CD14-positive monocyte (primary cell): ENCODE results near the gene ATP5MK. TPM values are rescaled to one million over a fixed set of nuclear protein-coding genes. Genes with fewer than 3 reads are reported as not detected.

Experiments
- DNase-seq, 3 donors: peaks; one replicate each; pipeline ENCODE4 v3.0.0-alpha.2; 2011 to 2022
- H2AFZ ChIP-seq: 2 replicates; pipeline ENCODE4 v1.6.0; 2012; ENCODE audit warnings: mild to moderate bottlenecking, low read depth, low read length, inconsistent platforms; ENCODE audit not compliant: insufficient read depth, poor library complexity, severe bottlenecking
- H3K27ac ChIP-seq, 2 donors: 1 replicate in 1 of 2; 2 replicates in 1 of 2; pipeline ENCODE4 v1.5.1; 2012 to 2013; ENCODE audit warnings: low read length in 2 of 2, control low read depth in 1 of 2, inconsistent platforms in 1 of 2, low read depth in 1 of 2, mild to moderate bottlenecking in 1 of 2
- H3K27me3 ChIP-seq, 2 donors: one replicate each; pipeline versions ENCODE4 v1.6.0 to v1.6.1; 2011 to 2013; ENCODE audit warnings: low read length in 2 of 2; ENCODE audit not compliant: control insufficient read depth in 2 of 2, insufficient read depth in 2 of 2
- H3K36me3 ChIP-seq, 2 donors: replicated peaks in 1 of 2; 1 replicate in 1 of 2; 2 replicates in 1 of 2; pipeline versions ENCODE4 v1.5.1 to v1.6.1; 2012 to 2013; ENCODE audit warnings: low read length in 2 of 2, control low read depth in 1 of 2, inconsistent platforms in 1 of 2, mild to moderate bottlenecking in 1 of 2; ENCODE audit not compliant: insufficient read depth in 2 of 2, control insufficient read depth in 1 of 2
- H3K4me1 ChIP-seq, 2 donors: 1 replicate in 1 of 2; 2 replicates in 1 of 2; pipeline versions ENCODE4 v1.5.1 to v1.6.1; 2012 to 2013; ENCODE audit warnings: low read length in 2 of 2, control low read depth in 1 of 2, inconsistent platforms in 1 of 2, mild to moderate bottlenecking in 1 of 2, moderate library complexity in 1 of 2; ENCODE audit not compliant: insufficient read depth in 2 of 2, control insufficient read depth in 1 of 2
- H3K4me2 ChIP-seq: replicated peaks from 2 replicates; pipeline ENCODE3; 2012; ENCODE audit warnings: low read length, moderate library complexity, mild to moderate bottlenecking; ENCODE audit not compliant: poor library complexity, severe bottlenecking; ENCODE audit errors: extremely low read depth
- H3K4me3 ChIP-seq, 3 experiments: fragments of 200-600 bp in 1 of 3; sonication (generic) in 1 of 3; replicated peaks in 1 of 3; 1 replicate in 2 of 3; 2 replicates in 1 of 3; pipeline ENCODE4 v1.5.1; 2011 to 2013; ENCODE audit warnings: low read length in 3 of 3, mild to moderate bottlenecking in 3 of 3, control low read depth in 2 of 3, low read depth in 2 of 3, inconsistent platforms in 1 of 3, moderate library complexity in 1 of 3
- H3K79me2 ChIP-seq: 2 replicates; pipeline ENCODE4 v1.6.0; 2012; ENCODE audit warnings: mild to moderate bottlenecking, control low read depth, inconsistent platforms, low read length, moderate library complexity; ENCODE audit not compliant: insufficient read depth
- H3K9ac ChIP-seq: 2 replicates; pipeline ENCODE4 v1.6.0; 2017; ENCODE audit warnings: low read length, mild to moderate bottlenecking; ENCODE audit not compliant: insufficient read depth, poor library complexity, severe bottlenecking
- H3K9me3 ChIP-seq, 2 donors: replicated peaks in 1 of 2; 1 replicate in 1 of 2; 2 replicates in 1 of 2; pipeline versions ENCODE4 v1.5.1 to v1.6.1; 2012 to 2013; ENCODE audit warnings: low read length in 2 of 2, control low read depth in 1 of 2; ENCODE audit not compliant: control insufficient read depth in 1 of 2, insufficient read depth in 1 of 2
- H4K20me1 ChIP-seq: 2 replicates; pipeline ENCODE4 v1.6.0; 2012; ENCODE audit warnings: mild to moderate bottlenecking, low read length, control low read depth, moderate library complexity; ENCODE audit not compliant: insufficient read depth
- H3K27ac Mint-ChIP-seq, 7 donors: one replicate each; pipeline ENCODE4 v1.8.0; 2020; ENCODE audit warnings: mild to moderate bottlenecking in 7 of 7, mixed read lengths in 7 of 7, moderate library complexity in 6 of 7, inconsistent platforms in 2 of 7
- H3K27me3 Mint-ChIP-seq, 3 donors: one replicate each; pipeline ENCODE4 v1.8.0; 2021 to 2022; ENCODE audit warnings: low read depth in 3 of 3, mild to moderate bottlenecking in 3 of 3, mixed read lengths in 3 of 3, moderate library complexity in 3 of 3, inconsistent platforms in 1 of 3
- H3K36me3 Mint-ChIP-seq, 2 donors: one replicate each; pipeline ENCODE4 v1.8.0; 2020; ENCODE audit warnings: mixed read lengths in 2 of 2, inconsistent platforms in 1 of 2, mild to moderate bottlenecking in 1 of 2
- H3K4me1 Mint-ChIP-seq: one replicate; pipeline ENCODE4 v1.8.0; 2020; ENCODE audit warnings: mild to moderate bottlenecking, mixed read lengths
- H3K4me3 Mint-ChIP-seq, 2 donors: one replicate each; pipeline ENCODE4 v1.8.0; 2020; ENCODE audit warnings: mild to moderate bottlenecking in 2 of 2, mixed read lengths in 2 of 2, moderate library complexity in 1 of 2
- H3K9me3 Mint-ChIP-seq, 7 donors: one replicate each; pipeline ENCODE4 v1.8.0; 2020 to 2022; ENCODE audit warnings: mixed read lengths in 7 of 7, mild to moderate bottlenecking in 6 of 7, moderate library complexity in 6 of 7, inconsistent platforms in 2 of 7
- CTCF ChIP-seq: fragments of 200-600 bp; IDR thresholded peaks from one replicate; pipeline ENCODE4 v1.8.0; 2022; ENCODE audit warnings: antibody characterized with exemption, mild to moderate bottlenecking
- WGBS: methylation state at CpG from one replicate; pipeline ENCODE4 v1.1.5; 2013; ENCODE audit warnings: missing lambda C conversion rate; ENCODE audit not compliant: insufficient coverage; 5-methylcytosine and 5-hydroxymethylcytosine counted together
- intact Hi-C, 2 donors: fragments of 100-400 bp; cut with micrococcal nuclease; formaldehyde crosslinking; loops; one replicate each; pipeline versions ENCODE4 v1.15.0 to v1.15.1; 2023
- polyA plus RNA-seq, 3 donors: library from polyadenylated mRNA; depleted of rRNA in 1 of 3; unstranded in 2 of 3; stranded (reverse) in 1 of 3; fragments of 300-500 nt in 2 of 3; fragments of >200 nt in 1 of 3; fragmentation: Illumina TruSeq in 2 of 3; gene quantifications; 1 replicate in 2 of 3; 2 replicates in 1 of 3; pipeline ENCODE4 v1.2.3, GENCODE V29; 2012 to 2021

ATP5MK gene
- polyA plus RNA-seq, 3 donors: 285 to 531 (median 529) TPM

GRCh38 chr10:103353281-103353680 is 43.0 kb downstream of the ATP5MK start:
- TF ChIP-seq CTCF: no peak
- H3K4me1 Mint-ChIP-seq: peaks cover 8% of the 10 kb centered on the region
- intact Hi-C loops: no loop called here
- peaks cover 9% of the 10 kb centered on the region in 2 donors for H3K4me1 ChIP-seq
- H3K36me3 Mint-ChIP-seq: peaks cover 2% of the 10 kb centered on the region in 2 donors
- H3K9me3 ChIP-seq: no peaks in the 10 kb centered on the region
- no peak overlapping the region for H2AFZ ChIP-seq
- H3K9me3 Mint-ChIP-seq: peaks cover 0 to 2% (median 0%) of the 10 kb centered on the region in 7 donors
- H4K20me1 ChIP-seq: no peaks in the 10 kb centered on the region
- no CpG with 5 or more reads among the region's 2 CpGs for WGBS
- H3K27ac ChIP-seq: no peak overlapping the region
- H3K4me2 ChIP-seq: no peak overlapping the region
- DNase-seq: no peak
- no peaks in the 10 kb centered on the region for H3K27me3 ChIP-seq
- H3K79me2 ChIP-seq: peaks cover 17% of the 10 kb centered on the region
- H3K4me3 Mint-ChIP-seq: no peak overlapping the region
- H3K4me3 ChIP-seq: no peak overlapping the region
- H3K27ac Mint-ChIP-seq: no peak overlapping the region
- peaks cover 0 to 4% of the 10 kb centered on the region in 2 donors for H3K36me3 ChIP-seq
- H3K9ac ChIP-seq: no peak overlapping the region
- H3K27me3 Mint-ChIP-seq: peaks cover 0 to 2% (median 0%) of the 10 kb centered on the region in 3 donors

GRCh38 chr10:103350517-103351260 is 45.6 kb downstream of the ATP5MK start, which contains the start of gene PCGF6:
Gene PCGF6, minus strand, starts transcription at chr10:103351140. Its CDS starts 74 bp downstream, at chr10:103351066.
- Histone ChIP-seq H2AFZ (peak within 1 kb of the TSS; percentile 93), H3K79me2 (peaks cover 17% of the 10 kb centered on the region), H3K4me1 (peaks cover 9% of the 10 kb centered on the region in 2 donors), H3K9me3 (no peaks in the 10 kb centered on the region), H3K27me3 (no peaks in the 10 kb centered on the region), H3K27ac (peak within 1 kb of the TSS in 1 of 2 donors; percentile 58), H4K20me1 (no peaks in the 10 kb centered on the region), H3K4me3 (peak within 1 kb of the TSS; percentile 63 to 87 (median 78)), H3K36me3 (peaks cover 10 to 24% of the 10 kb centered on the region in 2 donors), H3K9ac (peak within 1 kb of the TSS; percentile 78), H3K4me2 (peak within 1 kb of the TSS; percentile 90)
- no peak for TF ChIP-seq CTCF
- DNase-seq: peak; percentile 38 to 45 (median 39)
- peaks cover 8% of the 10 kb centered on the region for H3K4me1 Mint-ChIP-seq
- H3K36me3 Mint-ChIP-seq: peaks cover 10 to 22% of the 10 kb centered on the region in 2 donors
- intact Hi-C loops: no loop called here
- WGBS: under 1% methylated on average over 81 of the region's 82 CpGs
- H3K4me3 Mint-ChIP-seq: peak within 1 kb of the TSS; percentile 91 to 95
- peak within 1 kb of the TSS in 4 of 7 donors; percentile 54 to 85 (median 68) for H3K27ac Mint-ChIP-seq
- peaks cover 0 to 2% (median 0%) of the 10 kb centered on the region in 3 donors for H3K27me3 Mint-ChIP-seq
- H3K9me3 Mint-ChIP-seq: peaks cover 0 to 2% (median 0%) of the 10 kb centered on the region in 7 donors
